Right ventricle myocardium superior (tissue), 1 donor: ENCODE data around the gene NFATC1. TPM values are rescaled to one million over a fixed set of nuclear protein-coding genes. Genes with fewer than 3 reads are reported as not detected.

Experiments used
- ATAC-seq: fragments of 200-7000 bp; cut with Tn5 transposase; one replicate; pipeline ENCODE4 v1.9.1; 2020; ENCODE audit warnings: mild to moderate bottlenecking; ENCODE audit not compliant: poor library complexity
- DNase-seq: peaks from one replicate; pipeline ENCODE4 v3.0.0-alpha.2; 2020
- intact Hi-C: fragments of 100-400 bp; cut with DNase I; formaldehyde crosslinking; loops from one replicate; pipeline ENCODE4 v1.11.2; 2022
- total RNA-seq: library from RNA; stranded (reverse); fragmentation: NEBNext Ultra II Directional; extraction: Animal tissue kit (Norgen Biotek cat#: 25700); gene quantifications from one replicate; pipeline ENCODE4 v1.2.1, GENCODE V29; 2021
- donor health status: DM: no; HTN: yes; CAD: no; lungs with severe emphysema.

Gene NFATC1
- total RNA-seq, 1 donor from 2014 or later: 19.8 TPM

DNA sequence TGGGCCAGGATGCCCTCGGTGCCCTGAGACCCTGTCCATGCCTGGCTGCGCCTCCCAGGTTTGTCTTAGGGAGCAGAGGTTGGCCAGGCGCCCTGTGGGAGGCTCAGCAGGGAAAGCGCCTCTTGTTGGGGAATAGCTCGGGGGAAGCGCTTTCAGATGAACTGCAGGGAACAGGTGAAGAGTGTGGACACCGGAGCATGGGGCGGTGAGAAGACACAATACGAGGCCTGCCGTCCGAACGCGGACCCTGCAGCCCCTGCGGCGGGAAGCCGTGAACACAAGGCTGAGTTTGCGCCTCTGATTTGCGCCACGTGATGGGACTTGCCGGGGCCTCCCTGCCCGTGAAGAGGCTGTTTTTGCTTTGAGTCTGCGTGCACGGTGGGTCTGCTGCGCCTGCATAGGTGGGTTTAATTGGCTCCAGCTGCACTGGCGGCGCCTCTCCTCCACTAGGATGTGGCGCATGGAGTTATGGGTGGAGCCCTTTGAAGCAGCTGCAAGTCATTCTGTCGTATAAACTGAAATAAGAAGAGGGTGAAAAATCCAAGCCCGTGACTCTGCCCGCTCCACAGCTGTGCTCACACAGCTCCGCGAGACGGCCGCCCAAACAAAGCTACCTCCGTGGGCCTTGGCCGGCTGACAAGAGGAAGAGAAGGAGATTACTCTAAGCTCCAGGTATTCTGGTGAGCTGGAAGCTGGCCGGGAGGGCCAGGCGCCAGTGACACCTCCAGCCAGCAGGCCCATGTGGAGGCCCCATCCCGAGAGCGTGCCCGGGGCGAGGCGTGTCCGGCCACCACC is 180.4 kb downstream of the NFATC1 start:
- peak; percentile 66 for DNase-seq
- intact Hi-C loops: no loop called here
- peak; percentile 55 for ATAC-seq

DNA sequence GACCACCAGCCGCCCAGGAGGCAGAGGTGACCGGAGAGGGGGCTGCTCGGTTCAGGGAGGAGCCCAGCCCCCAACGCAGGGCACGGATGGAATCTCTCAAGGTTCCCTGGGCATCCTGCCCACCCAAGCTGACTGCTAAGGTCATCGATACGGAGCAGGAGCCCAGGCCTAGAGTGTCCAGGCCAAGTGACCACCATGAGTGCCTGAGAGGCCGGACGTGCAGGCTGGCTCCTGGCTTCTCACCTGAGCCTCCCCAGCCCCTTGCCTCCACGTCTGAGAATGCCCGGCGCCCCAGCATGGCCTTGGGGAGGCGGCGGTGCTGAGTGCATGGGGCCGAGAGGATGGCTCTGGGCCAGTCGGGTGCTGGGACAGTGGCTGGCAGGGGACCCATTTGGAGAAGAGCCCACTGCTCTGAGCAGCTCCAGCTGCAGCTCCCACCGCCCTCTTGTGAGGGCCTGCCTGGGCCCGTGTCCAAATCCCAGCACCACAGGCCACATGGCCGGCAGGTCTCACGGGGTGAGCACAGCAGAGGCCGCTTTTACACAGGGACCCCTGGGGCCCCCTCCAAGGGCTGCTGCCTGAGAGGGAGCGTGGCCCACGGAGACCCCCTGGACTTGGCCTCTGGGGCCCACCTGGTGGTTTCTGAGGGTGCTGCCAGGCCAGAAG is 181.1 kb downstream of the NFATC1 start:
- DNase-seq: peak; percentile 87
- intact Hi-C loops: no loop called here
- ATAC-seq: peak; percentile 86

DNA sequence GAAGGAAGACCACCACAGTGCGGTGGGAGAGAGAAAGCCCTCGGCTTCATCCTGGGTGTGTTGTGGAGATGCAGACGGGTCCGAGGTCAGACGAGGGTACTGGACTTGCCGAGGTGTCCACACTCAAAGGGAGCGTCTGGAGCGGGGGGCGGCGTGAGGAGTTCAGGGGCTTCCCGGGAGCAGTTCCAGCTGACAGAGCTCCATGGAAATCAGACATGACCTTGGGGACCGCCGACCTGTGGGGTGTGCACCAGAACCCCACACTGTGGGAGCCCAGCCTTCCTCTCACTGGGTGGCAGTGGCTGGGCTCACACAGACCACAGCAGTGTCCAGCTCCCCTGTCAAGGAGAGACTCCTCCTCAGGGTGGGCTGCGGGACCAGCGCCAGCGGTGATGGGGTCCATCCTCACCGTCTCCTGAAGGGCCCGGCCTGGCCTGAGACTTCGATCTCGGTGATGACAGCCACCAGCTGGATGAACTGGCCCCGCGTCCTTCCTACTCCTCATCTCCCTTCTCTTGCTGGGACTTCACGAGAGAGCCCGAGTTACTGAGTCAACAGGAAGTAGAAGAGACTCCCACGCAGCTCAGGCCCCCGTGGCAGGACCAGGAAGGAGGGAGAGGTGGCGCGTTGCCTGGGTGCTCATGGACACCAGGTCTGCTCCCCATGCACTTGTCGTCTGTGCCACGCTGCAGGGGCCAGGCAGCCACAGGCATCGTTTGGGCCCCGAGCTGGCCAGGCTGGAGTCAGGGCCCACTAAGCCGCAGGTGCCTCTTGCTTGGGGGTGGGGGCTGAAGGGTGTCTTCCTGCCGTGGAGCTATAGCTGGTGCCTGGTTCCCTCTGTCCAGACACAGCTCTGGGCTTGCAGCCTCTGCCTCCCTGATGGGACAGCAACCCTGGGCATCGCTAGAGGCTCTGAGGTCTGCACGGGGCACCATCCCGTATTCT is 182.0 kb downstream of the NFATC1 start:
- intact Hi-C loops: no loop called here
- peak; percentile 22 for ATAC-seq
- DNase-seq: peak; percentile 65

DNA sequence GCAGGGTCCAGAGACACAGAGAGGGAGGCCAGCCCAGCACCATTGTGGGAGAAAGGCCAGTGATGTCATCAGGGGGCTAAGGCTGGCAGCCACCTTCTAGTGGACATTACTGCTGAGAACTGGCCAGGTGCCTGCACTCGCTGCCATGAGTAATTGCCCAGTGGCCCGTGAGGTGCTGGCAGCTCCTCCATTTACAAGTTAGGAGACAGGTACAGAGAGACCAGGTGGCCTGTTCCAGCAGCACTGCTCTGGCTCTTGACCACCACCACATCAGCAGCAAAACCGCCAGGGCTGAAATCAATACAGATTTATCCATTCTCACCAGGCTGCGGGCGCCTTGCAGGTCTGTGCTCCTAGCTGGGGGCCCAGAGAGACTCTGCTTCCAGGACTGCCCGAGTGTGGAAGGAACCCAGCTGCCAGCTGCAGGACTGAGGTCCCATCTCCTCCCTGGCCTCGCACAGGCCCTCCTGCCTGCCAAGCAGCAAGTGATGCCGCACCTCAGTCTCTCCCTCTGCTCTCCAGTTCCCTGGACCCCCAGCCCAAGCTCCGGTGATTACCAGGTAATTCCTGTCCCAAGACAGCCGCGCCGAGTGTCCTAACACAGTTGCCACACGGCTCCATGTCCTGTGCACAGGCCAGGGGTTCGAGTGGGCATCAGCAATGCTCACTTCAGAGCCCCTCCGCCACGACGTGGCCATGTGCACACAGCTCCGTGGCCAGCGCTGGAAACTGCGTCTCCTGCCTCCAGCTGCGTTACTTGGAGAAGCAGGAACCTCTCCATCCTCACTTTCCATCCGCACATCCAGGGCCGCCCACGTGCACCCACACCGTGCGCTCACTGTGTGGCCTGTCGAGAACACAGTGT is 182.9 kb downstream of the NFATC1 start:
- ATAC-seq (no peak), DNase-seq (no peak)
- intact Hi-C loops: no loop called here
